UCSD-AML1 (cell line): ENCODE results near the gene GCNT4.

ENCODE experiments used
- DNase-seq: peaks from one replicate; lab custom pipeline; 2025; ENCODE audit not compliant: unreplicated experiment; lab: John Stamatoyannopoulos, UW

Gene GCNT4

GRCh38 chr5:75051217-75051751, 1.1 kb downstream of the GCNT4 start:
- DNase-seq: no peak

GRCh38 chr5:75050415-75050814, 1.9 kb downstream of the GCNT4 start:
- DNase-seq: peak; percentile 35

GRCh38 chr5:75049456-75050351, 2.7 kb downstream of the GCNT4 start:
- DNase-seq: peak; percentile 54

- no peak for DNase-seq
Measured at GRCh38 chr5:75048457-75048953, 3.9 kb downstream of the GCNT4 start.

GRCh38 chr5:75047356-75047755, 5.0 kb downstream of the GCNT4 start:
- DNase-seq: no peak

GRCh38 chr5:75046366-75047142, 5.8 kb downstream of the GCNT4 start:
- DNase-seq: no peak

GRCh38 chr5:75045071-75045470, 7.3 kb downstream of the GCNT4 start:
- no peak for DNase-seq

- no peak for DNase-seq
Measured at GRCh38 chr5:75044406-75044805, 8.0 kb downstream of the GCNT4 start.

GRCh38 chr5:75043633-75044264, 8.6 kb downstream of the GCNT4 start:
- no peak for DNase-seq

- DNase-seq: no peak
Measured at GRCh38 chr5:75042522-75042921, 9.8 kb downstream of the GCNT4 start.

- DNase-seq: no peak
Measured at GRCh38 chr5:75040973-75041372, 11.4 kb downstream of the GCNT4 start.

GRCh38 chr5:75037106-75037505, 15.3 kb downstream of the GCNT4 start:
- no peak for DNase-seq

GRCh38 chr5:75034137-75034739, 18.1 kb downstream of the GCNT4 start:
- DNase-seq: no peak

- no peak for DNase-seq
Measured at GRCh38 chr5:75031366-75031765, 21.0 kb downstream of the GCNT4 start.

- DNase-seq: no peak
Measured at GRCh38 chr5:75028090-75028489, 24.3 kb downstream of the GCNT4 start.

GRCh38 chr5:75023368-75024159, 28.8 kb downstream of the GCNT4 start:
- no peak for DNase-seq

GRCh38 chr5:75021800-75022199, 30.6 kb downstream of the GCNT4 start:
- no peak for DNase-seq

GRCh38 chr5:75021219-75021618, 31.1 kb downstream of the GCNT4 start:
- DNase-seq: no peak

- no peak for DNase-seq
Measured at GRCh38 chr5:75020016-75020656, 32.2 kb downstream of the GCNT4 start.
